Suppressor macrophage treated with lipopolysaccharide for 1 hour (primary cell): ENCODE data around the gene GRAMD2B.
"Not testable (repeated sequence)": the region's sequence is repeated elsewhere in the genome, so short reads cannot be mapped to it uniquely, and the experiment has no call there.

Experiments
- DNase-seq, 3 donors: peaks; one replicate each; pipeline ENCODE4 v3.0.0-alpha.2; 2020 to 2022

The GRAMD2B gene

GRCh38 chr5:126450907-126451306, 27.7 kb downstream of the GRAMD2B start:
- DNase-seq = no peak

- DNase-seq = no peak
These were observed 29.3 kb downstream of the GRAMD2B start for GRCh38 chr5:126452477-126452876.

GRCh38 chr5:126454081-126454480, 30.9 kb downstream of the GRAMD2B start:
- no peak for DNase-seq

- DNase-seq = no peak
These were observed 31.3 kb downstream of the GRAMD2B start for GRCh38 chr5:126454535-126454934.

- DNase-seq = no peak
These were observed 32.1 kb downstream of the GRAMD2B start for GRCh38 chr5:126455264-126455663.

- no peak for DNase-seq
These were observed 32.5 kb downstream of the GRAMD2B start for GRCh38 chr5:126455728-126456127.

- no peak for DNase-seq
These were observed 33.1 kb downstream of the GRAMD2B start for GRCh38 chr5:126456217-126456820.

GRCh38 chr5:126460459-126460858, 37.2 kb downstream of the GRAMD2B start:
- no peak for DNase-seq

- no peak for DNase-seq
These were observed 37.8 kb downstream of the GRAMD2B start for GRCh38 chr5:126460977-126461376.

- DNase-seq = no peak
These were observed 38.6 kb downstream of the GRAMD2B start for GRCh38 chr5:126461838-126462237.

GRCh38 chr5:126462239-126463014, 39.2 kb downstream of the GRAMD2B start:
- no peak for DNase-seq

- no peak for DNase-seq
These were observed 40.8 kb downstream of the GRAMD2B start for GRCh38 chr5:126464016-126464415.

GRCh38 chr5:126464959-126465358, 41.8 kb downstream of the GRAMD2B start:
- DNase-seq = no peak

GRCh38 chr5:126468091-126468490, 44.9 kb downstream of the GRAMD2B start:
- no peak for DNase-seq

- DNase-seq = no peak
These were observed 46.5 kb downstream of the GRAMD2B start for GRCh38 chr5:126469536-126470316.

- DNase-seq = not testable (repeated sequence)
These were observed 47.3 kb downstream of the GRAMD2B start for GRCh38 chr5:126470529-126470928.

GRCh38 chr5:126471247-126471646, 48.0 kb downstream of the GRAMD2B start:
- DNase-seq = no peak

- no peak for DNase-seq
These were observed 48.8 kb downstream of the GRAMD2B start for GRCh38 chr5:126471875-126472537.

GRCh38 chr5:126472538-126472889, 49.3 kb downstream of the GRAMD2B start:
- no peak for DNase-seq

GRCh38 chr5:126477294-126478117, 54.3 kb downstream of the GRAMD2B start:
- DNase-seq = no peak

GRCh38 chr5:126479810-126480209, 56.6 kb downstream of the GRAMD2B start:
- DNase-seq = no peak

- DNase-seq = no peak
These were observed 57.6 kb downstream of the GRAMD2B start for GRCh38 chr5:126480824-126481223.
